Lower leg skin (tissue), 4 donors: Measurements from ENCODE around the gene TSC1. TPM values are rescaled to one million over a fixed set of nuclear protein-coding genes. Genes with fewer than 3 reads are reported as not detected.
A peak's percentile ranks its signal among the peaks of the same experiment; 100 is the strongest.

ENCODE experiments used
- DNase-seq, 2 donors: peaks; one replicate each; pipeline ENCODE4 v3.0.0-alpha.2; 2019; ENCODE audit warnings: low spot score in 2 of 2
- H3K4me3 ChIP-seq: fragments of 200-600 bp; sonication (generic); 2 replicates; pipeline ENCODE4 v1.5.1; 2017; ENCODE audit warnings: mild to moderate bottlenecking, low read depth; ENCODE audit not compliant: poor library complexity, severe bottlenecking
- CTCF ChIP-seq, 3 donors: fragments of 450-650 bp; IDR thresholded peaks; one replicate each; pipeline ENCODE4 v1.5.1; 2016; ENCODE audit warnings: antibody characterized with exemption in 3 of 3, mild to moderate bottlenecking in 3 of 3, moderate library complexity in 2 of 3
- POLR2A ChIP-seq, 2 donors: fragments of 450-650 bp; IDR thresholded peaks; one replicate each; pipeline ENCODE4 v1.6.1; 2016 to 2017; ENCODE audit warnings: antibody characterized with exemption in 2 of 2, mild to moderate bottlenecking in 1 of 2, moderate library complexity in 1 of 2
- WGBS, 2 donors: methylation state at CpG; one replicate each; pipeline ENCODE4 v1.1.5; 2018; 5-methylcytosine and 5-hydroxymethylcytosine counted together
- intact Hi-C: fragments of 100-400 bp; cut with DNase I; formaldehyde crosslinking; loops from one replicate; pipeline ENCODE4 v1.15.0; 2023; ENCODE audit warnings: low total_unique reads
- total RNA-seq, 4 donors: library from RNA; depleted of rRNA; stranded (reverse); fragments of >200 nt; gene quantifications; one replicate each; pipeline ENCODE4 v1.1.0, GENCODE V29; 2016

The TSC1 gene
- total RNA-seq, 4 donors from 2014 or later: 27.1 to 67.7 (median 32.5) TPM

- no peak overlapping the region for H3K4me3 ChIP-seq
- 70 to 80% methylated on average over 12 of the region's 12 CpGs for WGBS, 2 donors
- no peak for DNase-seq
- intact Hi-C loops: no loop called here
- TF ChIP-seq CTCF (IDR thresholded peaks at IDR 0.05) (no peak), POLR2A (IDR thresholded peaks at IDR 0.05) (no peak)
Measured at GRCh38 chr9:132905726-132906125, 38.7 kb downstream of the TSC1 start.

GRCh38 chr9:132903574-132904492, 40.6 kb downstream of the TSC1 start:
- no peak overlapping the region for H3K4me3 ChIP-seq
- 85 to 89% methylated on average over 13 of the region's 13 CpGs for WGBS, 2 donors
- no peak for DNase-seq
- intact Hi-C loops: no loop called here
- TF ChIP-seq CTCF (IDR thresholded peaks at IDR 0.05) (no peak), POLR2A (IDR thresholded peaks at IDR 0.05) (no peak)

GRCh38 chr9:132901858-132902831, 42.3 kb downstream of the TSC1 start:
- TF ChIP-seq POLR2A (IDR thresholded peaks at IDR 0.05): no peak
- peak in 1 of 3 donors; percentile 87 for TF ChIP-seq CTCF (IDR thresholded peaks at IDR 0.05)
- H3K4me3 ChIP-seq: no peak overlapping the region
- peak; percentile 78 to 92 for DNase-seq
- WGBS, 2 donors: 41 to 46% methylated on average over 11 of the region's 11 CpGs
- intact Hi-C loops: no loop called here

GRCh38 chr9:132898051-132898450, 46.4 kb downstream of the TSC1 start:
- 92 to 95% methylated on average over 7 of the region's 7 CpGs for WGBS, 2 donors
- no peak for TF ChIP-seq POLR2A (IDR thresholded peaks at IDR 0.05)
- no peak for TF ChIP-seq CTCF (IDR thresholded peaks at IDR 0.05)
- DNase-seq: no peak
- intact Hi-C loops: no loop called here
- no peak overlapping the region for H3K4me3 ChIP-seq

GRCh38 chr9:132896906-132897305, 47.5 kb downstream of the TSC1 start:
- DNase-seq: no peak
- intact Hi-C loops: no loop called here
- H3K4me3 ChIP-seq: no peak overlapping the region
- TF ChIP-seq CTCF (IDR thresholded peaks at IDR 0.05) (no peak), POLR2A (IDR thresholded peaks at IDR 0.05) (no peak)
- 68 to 74% methylated on average over 6 of the region's 6 CpGs for WGBS, 2 donors
